ENCODE measurements around the gene TENT5C. TPM values are rescaled to one million over a fixed set of nuclear protein-coding genes. Genes with fewer than 3 reads are reported as not detected.

The TENT5C gene
- total RNA-seq, 1 experiment from 2014 or later: 1.4 TPM

- DNase-seq (ENCODE audit: low spot score): no peak
- Mint-ChIP-seq H3K27me3 (ENCODE audit: low read depth) (no peaks in the 10 kb centered on the region), H3K4me3 (no peak overlapping the region), H3K9me3 (no peaks in the 10 kb centered on the region), H3K27ac (no peak overlapping the region), H3K36me3 (no peaks in the 10 kb centered on the region), H3K4me1 (no peaks in the 10 kb centered on the region)
- POLR2A ChIA-PET: no interaction called here
- ATAC-seq: no peak
- CTCF ChIA-PET: no interaction called here
- TF ChIP-seq NFATC4 (CRISPR knock-in tag; IDR thresholded peaks at IDR 0.05): no peak
- no peak for TF ChIP-seq ARID4B (CRISPR knock-in tag; IDR thresholded peaks at IDR 0.05; ENCODE audit: borderline replicate concordance)
- TF ChIP-seq NFYB (CRISPR knock-in tag; conservative IDR thresholded peaks at IDR 0.05; ENCODE audit: low read depth): no peak
- TF ChIP-seq JAZF1 (CRISPR knock-in tag; IDR thresholded peaks at IDR 0.05): no peak
- TF ChIP-seq, protein P1, sequence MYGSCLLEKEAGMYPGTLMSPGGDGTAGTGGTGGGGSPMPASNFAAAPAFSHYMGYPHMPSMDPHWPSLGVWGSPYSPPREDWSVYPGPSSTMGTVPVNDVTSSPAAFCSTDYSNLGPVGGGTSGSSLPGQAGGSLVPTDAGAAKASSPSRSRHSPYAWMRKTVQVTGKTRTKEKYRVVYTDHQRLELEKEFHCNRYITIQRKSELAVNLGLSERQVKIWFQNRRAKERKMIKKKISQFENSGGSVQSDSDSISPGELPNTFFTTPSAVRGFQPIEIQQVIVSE (CRISPR knock-in tag; IDR thresholded peaks at IDR 0.05; ENCODE audit: borderline replicate concordance): no peak
- no peak for TF ChIP-seq TEAD1 (CRISPR knock-in tag; IDR thresholded peaks at IDR 0.05)
- TF ChIP-seq ZNF532 (CRISPR knock-in tag; IDR thresholded peaks at IDR 0.05; ENCODE audit: borderline replicate concordance): no peak
- no peak for TF ChIP-seq RELA (CRISPR knock-in tag; IDR thresholded peaks at IDR 0.05; ENCODE audit: borderline replicate concordance)
- TF ChIP-seq ZNF263 (CRISPR knock-in tag; IDR thresholded peaks at IDR 0.05; ENCODE audit: low read depth): no peak
- TF ChIP-seq ESRRA (CRISPR knock-in tag; IDR thresholded peaks at IDR 0.05; ENCODE audit: borderline replicate concordance): no peak
These were observed 37.1 kb downstream of the TENT5C start for GRCh38 chr1:117642963-117643362.

DNA sequence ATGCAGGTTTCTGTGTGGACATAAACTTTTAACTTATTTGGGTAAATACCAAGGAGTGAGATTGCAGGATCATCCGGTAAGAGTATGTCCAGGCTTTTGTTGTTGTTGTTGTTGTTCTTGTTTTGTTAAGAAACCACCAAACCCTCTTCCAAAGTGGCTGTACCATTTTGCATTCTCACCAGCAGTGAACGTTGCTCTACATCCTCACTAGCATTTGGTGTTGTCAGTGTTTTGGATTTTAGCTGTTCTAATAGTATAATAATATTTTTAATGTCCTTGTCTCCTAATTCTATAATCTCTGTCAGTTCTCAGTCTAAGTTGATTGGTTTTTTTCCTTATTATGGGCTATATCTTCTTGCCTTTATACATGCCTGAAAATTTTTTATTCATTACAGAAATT is 37.8 kb downstream of the TENT5C start:
- Mint-ChIP-seq H3K27me3 (ENCODE audit: low read depth) (no peaks in the 10 kb centered on the region), H3K4me3 (no peak overlapping the region), H3K27ac (no peak overlapping the region), H3K4me1 (no peaks in the 10 kb centered on the region), H3K36me3 (no peaks in the 10 kb centered on the region), H3K9me3 (no peaks in the 10 kb centered on the region)
- POLR2A ChIA-PET: no interaction called here
- ATAC-seq: no peak
- DNase-seq (ENCODE audit: low spot score): no peak
- CTCF ChIA-PET: interaction anchor here (1.4 kb wide), 1 partner anchor 110 kb away, joined by 3 read pairs; no protein-coding TSS in a partner anchor
- TF ChIP-seq ZBTB21 (CRISPR knock-in tag; IDR thresholded peaks at IDR 0.05; ENCODE audit: borderline replicate concordance) (no peak), AR (CRISPR knock-in tag; IDR thresholded peaks at IDR 0.05) (no peak), CREB1 (CRISPR knock-in tag; IDR thresholded peaks at IDR 0.05) (no peak), ZNF423 (CRISPR knock-in tag; IDR thresholded peaks at IDR 0.05) (no peak), NFATC4 (CRISPR knock-in tag; IDR thresholded peaks at IDR 0.05) (no peak), GABPB1 (CRISPR knock-in tag; IDR thresholded peaks at IDR 0.05) (no peak), ARID4B (CRISPR knock-in tag; IDR thresholded peaks at IDR 0.05; ENCODE audit: borderline replicate concordance) (no peak)
- TF ChIP-seq, protein P2, sequence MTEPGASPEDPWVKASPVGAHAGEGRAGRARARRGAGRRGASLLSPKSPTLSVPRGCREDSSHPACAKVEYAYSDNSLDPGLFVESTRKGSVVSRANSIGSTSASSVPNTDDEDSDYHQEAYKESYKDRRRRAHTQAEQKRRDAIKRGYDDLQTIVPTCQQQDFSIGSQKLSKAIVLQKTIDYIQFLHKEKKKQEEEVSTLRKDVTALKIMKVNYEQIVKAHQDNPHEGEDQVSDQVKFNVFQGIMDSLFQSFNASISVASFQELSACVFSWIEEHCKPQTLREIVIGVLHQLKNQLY (CRISPR knock-in tag; IDR thresholded peaks at IDR 0.05): no peak
- TF ChIP-seq, protein P3, sequence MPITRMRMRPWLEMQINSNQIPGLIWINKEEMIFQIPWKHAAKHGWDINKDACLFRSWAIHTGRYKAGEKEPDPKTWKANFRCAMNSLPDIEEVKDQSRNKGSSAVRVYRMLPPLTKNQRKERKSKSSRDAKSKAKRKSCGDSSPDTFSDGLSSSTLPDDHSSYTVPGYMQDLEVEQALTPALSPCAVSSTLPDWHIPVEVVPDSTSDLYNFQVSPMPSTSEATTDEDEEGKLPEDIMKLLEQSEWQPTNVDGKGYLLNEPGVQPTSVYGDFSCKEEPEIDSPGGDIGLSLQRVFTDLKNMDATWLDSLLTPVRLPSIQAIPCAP (CRISPR knock-in tag; IDR thresholded peaks at IDR 0.05): no peak
